Fibroblast of skin of left biceps (primary cell): Measurements from ENCODE around the gene CROCC2.

Experiments
- DNase-seq, 2 experiments: peaks; one replicate each; pipeline ENCODE4 v3.0.0-alpha.2; 2013; ENCODE audit warnings: low read depth in 2 of 2

Gene CROCC2

GRCh38 chr2:240875228-240876034 lies 30.7 kb upstream of the CROCC2 start:
- DNase-seq, result no peak

- DNase-seq, result no peak
Observed at GRCh38 chr2:240876035-240876474, 30.1 kb upstream of the CROCC2 start.

- no peak for DNase-seq
Observed at GRCh38 chr2:240876475-240877251, 29.5 kb upstream of the CROCC2 start.

- DNase-seq, result no peak
Observed at GRCh38 chr2:240877460-240878340, 28.4 kb upstream of the CROCC2 start.

GRCh38 chr2:240878341-240878936 lies 27.7 kb upstream of the CROCC2 start:
- DNase-seq, result no peak

- DNase-seq, result no peak
Observed at GRCh38 chr2:240879105-240879504, 27.0 kb upstream of the CROCC2 start.

GRCh38 chr2:240881913-240882312 lies 24.2 kb upstream of the CROCC2 start:
- no peak for DNase-seq

GRCh38 chr2:240884221-240884620 lies 21.9 kb upstream of the CROCC2 start:
- no peak for DNase-seq

- DNase-seq, result no peak
Observed at GRCh38 chr2:240884745-240885144, 21.4 kb upstream of the CROCC2 start.

GRCh38 chr2:240885566-240885965 lies 20.6 kb upstream of the CROCC2 start:
- DNase-seq, result no peak

- DNase-seq, result no peak
Observed at GRCh38 chr2:240886023-240886565, 20.0 kb upstream of the CROCC2 start.

GRCh38 chr2:240886678-240887609 lies 19.2 kb upstream of the CROCC2 start:
- no peak for DNase-seq

- no peak for DNase-seq
Observed at GRCh38 chr2:240887631-240888030, 18.5 kb upstream of the CROCC2 start.

GRCh38 chr2:240888130-240888889 lies 17.8 kb upstream of the CROCC2 start:
- no peak for DNase-seq

GRCh38 chr2:240888890-240889573 lies 17.1 kb upstream of the CROCC2 start:
- no peak for DNase-seq

GRCh38 chr2:240889601-240890560 lies 16.3 kb upstream of the CROCC2 start:
- no peak for DNase-seq

GRCh38 chr2:240890691-240891090 lies 15.4 kb upstream of the CROCC2 start:
- DNase-seq, result no peak
